A549 treated with Mapracorat at 1 μM for 4 hours (cell line): ENCODE results near the gene CCDC197. TPM values are rescaled to one million over a fixed set of nuclear protein-coding genes. Genes with fewer than 3 reads are reported as not detected.

ENCODE experiments used
- total RNA-seq: library from RNA; stranded (reverse); fragments of 200-300 nt; extraction: Qiagen RNA extraction; gene quantifications from 5 replicates; pipeline ENCODE4 v1.2.3, GENCODE V29; 2022

Gene CCDC197
- not detected in 5 replicates for total RNA-seq

GRCh38 chr14:93997082-93997481 is at the start of gene CCDC197:
Gene CCDC197 (plus strand): TSS chr14:93997301. CDS start chr14:93998132, 831 bp downstream.

GRCh38 chr14:93976477-93977057 is 20.5 kb upstream of the CCDC197 start, which contains the start of gene ASB2:
Gene ASB2 (minus strand): TSS chr14:93976570. CDS start chr14:93964539, 12,031 bp downstream.

GRCh38 chr14:94026173-94026888 is 29.2 kb downstream of the CCDC197 start, which contains the start of gene OTUB2:
Gene OTUB2 (plus strand): TSS chr14:94026340. CDS start chr14:94026538, 198 bp downstream.

Other genes with a start within 250 kb of the CCDC197 start
- gene PRIMA1, start 208.8 kb upstream of the CCDC197 start, total RNA-seq = 0.28 to 0.47 TPM (median 0.32 TPM) in 5 replicates
- gene FAM181A, start 70.0 kb upstream of the CCDC197 start, total RNA-seq = not detected in 5 replicates
- gene ASB2, start 20.7 kb upstream of the CCDC197 start, total RNA-seq = 0.67 to 1.4 TPM (median 0.80 TPM) in 5 replicates
- 2.5 to 3.6 TPM (median 3.0 TPM) in 5 replicates for gene OTUB2, start 29.0 kb downstream of the CCDC197 start, total RNA-seq
- 176 to 188 TPM (median 182 TPM) in 5 replicates for gene DDX24, start 83.9 kb downstream of the CCDC197 start, total RNA-seq
- gene IFI27L1, start 84.0 kb downstream of the CCDC197 start, total RNA-seq = 19.1 to 22.6 TPM (median 20.0 TPM) in 5 replicates
- 0.49 to 1.5 TPM (median 1.2 TPM) in 5 replicates for gene IFI27, start 113.4 kb downstream of the CCDC197 start, total RNA-seq
- 53.0 to 60.8 TPM (median 60.8 TPM) in 5 replicates for gene IFI27L2, start 132.3 kb downstream of the CCDC197 start, total RNA-seq
- gene PPP4R4, start 177.0 kb downstream of the CCDC197 start, total RNA-seq = 0.21 to 0.60 TPM (median 0.42 TPM) in 5 replicates